ENCODE data around the gene NPAS1.

The NPAS1 gene

DNA sequence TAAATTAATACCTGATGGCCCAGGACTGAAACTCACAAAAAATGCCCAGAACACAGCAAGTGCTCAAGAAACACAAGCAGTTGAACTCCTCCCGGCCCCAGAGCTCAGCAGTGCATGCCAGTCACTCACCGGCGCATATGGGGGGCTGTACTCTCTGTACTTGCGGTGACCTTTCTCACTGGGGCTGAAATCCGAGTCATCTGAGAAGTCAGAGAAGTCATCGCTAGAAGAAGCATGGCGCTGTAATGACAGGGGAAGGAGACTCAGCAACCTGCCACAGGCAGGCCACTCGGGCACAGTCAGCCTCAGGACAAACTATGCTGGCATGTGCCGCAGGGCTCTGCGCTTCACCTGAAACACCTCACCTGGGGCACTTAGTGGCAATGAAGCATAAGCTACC, 74.2 kb downstream of the NPAS1 start:
- no peaks in the 10 kb centered on the region for H3F3A ChIP-seq (ENCODE audit: control insufficient read depth, insufficient read depth)
- 0 out of 2 replicates have a peak, but pooled peaks cover 3% of the 10 kb centered on the region for H3K4me1 ChIP-seq (ENCODE audit: control insufficient read depth, low read length)
- H3K27ac ChIP-seq (ENCODE audit: low read depth, low read length): no peak overlapping the region
- peaks cover 80% of the 10 kb centered on the region for H3K79me2 ChIP-seq (ENCODE audit: control insufficient read depth, low read length)
- no peak overlapping the region for H3K4me3 ChIP-seq (ENCODE audit: low read length)
- H4K20me1 ChIP-seq (ENCODE audit: control insufficient read depth, insufficient read depth, low read depth, low read length): peaks cover 9% of the 10 kb centered on the region; the same call in 1 of the 2 replicates
- peaks cover 83% of the 10 kb centered on the region for H3K36me3 ChIP-seq (ENCODE audit: control insufficient read depth, low read length)
- H3K9me2 ChIP-seq (replicated peaks; ENCODE audit: control insufficient read depth, low read length): no peaks in the 10 kb centered on the region
- TF ChIP-seq, protein P1, sequence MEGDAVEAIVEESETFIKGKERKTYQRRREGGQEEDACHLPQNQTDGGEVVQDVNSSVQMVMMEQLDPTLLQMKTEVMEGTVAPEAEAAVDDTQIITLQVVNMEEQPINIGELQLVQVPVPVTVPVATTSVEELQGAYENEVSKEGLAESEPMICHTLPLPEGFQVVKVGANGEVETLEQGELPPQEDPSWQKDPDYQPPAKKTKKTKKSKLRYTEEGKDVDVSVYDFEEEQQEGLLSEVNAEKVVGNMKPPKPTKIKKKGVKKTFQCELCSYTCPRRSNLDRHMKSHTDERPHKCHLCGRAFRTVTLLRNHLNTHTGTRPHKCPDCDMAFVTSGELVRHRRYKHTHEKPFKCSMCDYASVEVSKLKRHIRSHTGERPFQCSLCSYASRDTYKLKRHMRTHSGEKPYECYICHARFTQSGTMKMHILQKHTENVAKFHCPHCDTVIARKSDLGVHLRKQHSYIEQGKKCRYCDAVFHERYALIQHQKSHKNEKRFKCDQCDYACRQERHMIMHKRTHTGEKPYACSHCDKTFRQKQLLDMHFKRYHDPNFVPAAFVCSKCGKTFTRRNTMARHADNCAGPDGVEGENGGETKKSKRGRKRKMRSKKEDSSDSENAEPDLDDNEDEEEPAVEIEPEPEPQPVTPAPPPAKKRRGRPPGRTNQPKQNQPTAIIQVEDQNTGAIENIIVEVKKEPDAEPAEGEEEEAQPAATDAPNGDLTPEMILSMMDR (IDR thresholded peaks at IDR 0.05; ENCODE audit: low read depth, low read length, poor library complexity, severe bottlenecking): no peak
- H3K27me3 ChIP-seq (ENCODE audit: control insufficient read depth, low read length): no peaks in the 10 kb centered on the region
- H3K4me2 ChIP-seq (ENCODE audit: low read length): no peak overlapping the region
- no peaks in the 10 kb centered on the region for H3K9me3 ChIP-seq (ENCODE audit: control insufficient read depth, insufficient read depth, low read length)

DNA sequence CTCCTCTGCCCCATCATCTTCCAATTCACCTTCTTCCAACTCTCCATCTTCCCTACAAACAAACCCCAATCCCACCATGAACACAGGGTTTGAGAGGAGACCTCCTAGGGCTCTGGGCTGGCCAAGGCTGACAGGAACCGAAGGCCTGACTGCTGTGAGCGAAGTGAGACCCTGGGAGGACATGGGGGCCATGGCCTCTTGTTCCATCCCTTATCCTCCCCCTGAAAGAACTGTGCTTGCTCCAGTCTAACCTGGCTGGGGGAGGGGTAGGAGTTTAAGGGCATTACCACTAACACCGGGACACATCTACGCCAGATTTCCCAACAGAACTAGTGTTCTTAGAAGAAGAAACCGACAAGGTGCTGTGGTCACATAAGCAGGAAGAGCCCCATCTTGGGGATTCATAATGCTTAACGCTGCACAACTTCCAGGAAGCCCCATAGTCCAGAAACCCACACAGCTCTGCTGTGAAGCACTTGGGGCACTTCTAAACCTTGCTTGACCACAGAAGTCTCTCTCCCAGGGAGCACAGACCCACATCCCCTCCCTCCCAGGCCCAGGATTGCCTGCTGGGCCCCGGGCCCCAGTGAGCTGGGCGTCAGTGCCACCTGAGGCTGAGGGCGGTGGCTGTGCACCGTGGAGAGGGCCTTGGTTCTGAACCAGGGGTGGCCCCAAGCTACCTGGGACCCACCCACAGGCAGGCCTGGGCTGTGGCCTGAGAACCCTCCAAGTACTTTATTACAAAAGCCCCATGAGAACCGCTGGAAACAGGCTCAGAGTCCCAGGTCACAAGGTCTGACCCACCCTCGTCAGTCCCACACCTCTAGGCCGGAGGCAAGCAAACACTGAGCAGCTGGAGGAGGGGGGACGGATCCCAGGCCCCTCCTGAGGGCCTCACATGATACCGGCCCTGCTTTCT, 75.2 kb downstream of the NPAS1 start:
- no peak overlapping the region for H3K4me2 ChIP-seq (ENCODE audit: low read length)
- no peaks in the 10 kb centered on the region for H3F3A ChIP-seq (ENCODE audit: control insufficient read depth, insufficient read depth)
- peaks cover 9% of the 10 kb centered on the region; the same call in 1 of the 2 replicates for H4K20me1 ChIP-seq (ENCODE audit: control insufficient read depth, insufficient read depth, low read depth, low read length)
- peaks cover 79% of the 10 kb centered on the region for H3K36me3 ChIP-seq (ENCODE audit: control insufficient read depth, low read length)
- peaks cover 90% of the 10 kb centered on the region for H3K79me2 ChIP-seq (ENCODE audit: control insufficient read depth, low read length)
- H3K4me3 ChIP-seq (ENCODE audit: low read length): no peak overlapping the region
- no peaks in the 10 kb centered on the region for H3K27me3 ChIP-seq (ENCODE audit: control insufficient read depth, low read length)
- no peaks in the 10 kb centered on the region for H3K9me2 ChIP-seq (replicated peaks; ENCODE audit: control insufficient read depth, low read length)
- TF ChIP-seq, protein P1 (IDR thresholded peaks at IDR 0.05; ENCODE audit: low read depth, low read length, poor library complexity, severe bottlenecking): no peak
- no peaks in the 10 kb centered on the region for H3K9me3 ChIP-seq (ENCODE audit: control insufficient read depth, insufficient read depth, low read length)
- no peak overlapping the region for H3K27ac ChIP-seq (ENCODE audit: low read depth, low read length)
- 0 out of 2 replicates have a peak, but pooled peaks cover 3% of the 10 kb centered on the region for H3K4me1 ChIP-seq (ENCODE audit: control insufficient read depth, low read length)

All from DOHH2 (cell line).